Naive thymus-derived CD4-positive, alpha-beta T cell (primary cell): ENCODE data around the gene PAX3. TPM values are rescaled to one million over a fixed set of nuclear protein-coding genes. Genes with fewer than 3 reads are reported as not detected.

Experiments used
- ATAC-seq: fragments of 150-1000 bp; cut with Tn5 transposase; 2 replicates; pipeline ENCODE4 v1.10.0; 2021; ENCODE audit warnings: mild to moderate bottlenecking, moderate library complexity
- CTCF ChIA-PET: fragments of 350-600 bp; sonication (Branson Sonifier 250); formaldehyde crosslinking; loops from one replicate; lab custom pipeline; 2021; ENCODE audit warnings: antibody characterized with exemption; lab: Charles Lee
- POLR2A ChIA-PET: fragments of 350-600 bp; sonication (Branson Sonifier 250); formaldehyde crosslinking; loops from one replicate; lab custom pipeline; 2021; ENCODE audit warnings: antibody characterized with exemption, inconsistent platforms; lab: Charles Lee
- DNase-seq, 9 donors: peaks; one replicate each; pipeline versions ENCODE4 v3.0.0 to v3.0.0-alpha.2; 2020 to 2022; ENCODE audit warnings: mixed read lengths in 1 of 9
- H3K27ac ChIP-seq: one replicate; pipeline ENCODE4 v1.7.0; 2013; ENCODE audit warnings: mild to moderate bottlenecking, low read depth, low read length, moderate library complexity
- H3K27me3 ChIP-seq, 2 donors: one replicate each; pipeline ENCODE4 v1.7.0; 2013; ENCODE audit warnings: low read length in 2 of 2, mild to moderate bottlenecking in 2 of 2, moderate library complexity in 2 of 2; ENCODE audit not compliant: control insufficient read depth in 2 of 2, insufficient read depth in 2 of 2
- H3K36me3 ChIP-seq, 3 experiments: 1 replicate in 2 of 3; 2 replicates in 1 of 3; pipeline ENCODE4 v1.7.0; 2013; ENCODE audit warnings: low read length in 3 of 3, mild to moderate bottlenecking in 3 of 3, moderate library complexity in 1 of 3; ENCODE audit not compliant: insufficient read depth in 3 of 3, control insufficient read depth in 2 of 3
- H3K4me1 ChIP-seq, 2 donors: one replicate each; pipeline ENCODE4 v1.7.0; 2013; ENCODE audit warnings: low read length in 2 of 2, mild to moderate bottlenecking in 2 of 2, moderate library complexity in 1 of 2; ENCODE audit not compliant: control insufficient read depth in 2 of 2, insufficient read depth in 2 of 2
- H3K4me3 ChIP-seq: 2 replicates; pipeline ENCODE4 v1.7.0; 2013; ENCODE audit warnings: mild to moderate bottlenecking, low read length
- H3K9me3 ChIP-seq, 3 experiments: 1 replicate in 2 of 3; 2 replicates in 1 of 3; pipeline ENCODE4 v1.7.0; 2013; ENCODE audit warnings: low read length in 3 of 3; ENCODE audit not compliant: control insufficient read depth in 2 of 3
- H3K27ac Mint-ChIP-seq, 9 donors: one replicate each; pipeline ENCODE4 v1.8.0; 2020 to 2022; ENCODE audit warnings: mixed read lengths in 9 of 9, mild to moderate bottlenecking in 8 of 9, moderate library complexity in 5 of 9, inconsistent platforms in 2 of 9
- H3K27me3 Mint-ChIP-seq, 5 donors: one replicate each; pipeline ENCODE4 v1.8.0; 2021 to 2022; ENCODE audit warnings: mixed read lengths in 5 of 5, mild to moderate bottlenecking in 1 of 5
- H3K36me3 Mint-ChIP-seq, 5 donors: one replicate each; pipeline ENCODE4 v1.8.0; 2020 to 2022; ENCODE audit warnings: mixed read lengths in 5 of 5, mild to moderate bottlenecking in 3 of 5, inconsistent platforms in 1 of 5
- H3K4me1 Mint-ChIP-seq, 7 donors: one replicate each; pipeline ENCODE4 v1.8.0; 2020 to 2022; ENCODE audit warnings: mixed read lengths in 7 of 7, mild to moderate bottlenecking in 3 of 7, inconsistent platforms in 1 of 7
- H3K4me3 Mint-ChIP-seq, 10 donors: one replicate each; pipeline ENCODE4 v1.8.0; 2020 to 2022; ENCODE audit warnings: mild to moderate bottlenecking in 10 of 10, mixed read lengths in 10 of 10, moderate library complexity in 6 of 10, inconsistent platforms in 2 of 10
- H3K9me3 Mint-ChIP-seq, 11 donors: one replicate each; pipeline ENCODE4 v1.8.0; 2020 to 2022; ENCODE audit warnings: mixed read lengths in 11 of 11, mild to moderate bottlenecking in 4 of 11, inconsistent platforms in 1 of 11, moderate library complexity in 1 of 11
- intact Hi-C, 2 donors: fragments of 100-400 bp; cut with micrococcal nuclease; formaldehyde crosslinking; loops; one replicate each; pipeline ENCODE4 v1.15.1; 2023
- polyA plus RNA-seq, 2 donors: library from polyadenylated mRNA; unstranded; fragments of 300-500 nt; fragmentation: Illumina TruSeq; gene quantifications; one replicate each; pipeline ENCODE4 v1.2.3, GENCODE V29; 2021
- total RNA-seq, 6 experiments: library from RNA in 5 of 6; stranded (reverse) in 5 of 6; gene quantifications; 1 replicate in 5 of 6; 2 replicates in 1 of 6; pipeline ENCODE4 v1.2.3 and lab custom pipeline; 2021 to 2026

Gene PAX3
- total and polyA plus RNA-seq, 7 experiments from 2014 or later, result not detected

DNA sequence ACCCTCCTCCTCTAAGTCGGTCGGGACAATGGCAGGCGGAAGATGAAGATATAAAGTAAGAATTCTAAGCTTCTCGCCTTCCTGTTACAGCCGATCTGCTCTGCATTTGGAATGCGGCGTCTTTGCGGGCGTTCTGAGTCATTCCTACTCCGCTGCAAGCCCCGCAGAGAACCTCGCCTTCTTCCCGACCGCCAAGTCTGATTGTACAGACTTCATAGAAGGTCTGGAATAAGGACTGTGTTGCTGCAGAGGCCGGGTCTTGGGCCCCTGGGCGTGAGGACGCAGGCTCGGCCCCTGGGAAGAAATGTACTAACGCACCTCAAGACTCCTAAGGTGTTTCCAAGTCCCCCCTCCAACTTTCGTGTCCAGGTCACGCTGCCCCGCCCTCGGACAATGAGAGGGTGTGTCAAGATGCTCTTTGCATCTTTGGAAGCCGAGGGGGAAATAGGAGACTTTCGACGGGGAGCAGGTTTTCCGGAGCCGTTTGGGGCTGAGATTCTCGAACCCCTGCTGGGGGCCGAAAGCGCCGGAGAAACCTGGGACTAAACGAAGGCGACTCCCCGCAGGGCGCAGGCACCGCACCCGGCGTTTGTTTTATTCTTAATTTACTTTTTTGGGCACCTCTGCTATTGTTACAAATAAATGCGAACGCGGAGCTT, 12.7 kb upstream of the PAX3 start:
- ChIA-PET CTCF (no interaction called here), POLR2A (no interaction called here)
- intact Hi-C loops, result loop anchor here (2.0 to 10.0 kb wide), 2 partner anchors 15 to 113 kb away; partner anchors contain the start of gene SGPP2 (in 1 of the 2)
- Histone ChIP-seq H3K36me3 (no peaks in the 10 kb centered on the region), H3K4me3 (no peak overlapping the region), H3K27me3 (peaks cover 5 to 33% of the 10 kb centered on the region in 2 donors), H3K9me3 (no peaks in the 10 kb centered on the region), H3K27ac (no peak overlapping the region), H3K4me1 (peaks cover 0 to 5% of the 10 kb centered on the region in 2 donors)
- Mint-ChIP-seq H3K9me3 (peaks cover 0 to 22% (median 5%) of the 10 kb centered on the region in 11 donors), H3K4me3 (peak overlapping the region in 1 of 10 donors; percentile 18), H3K27ac (peak overlapping the region in 1 of 9 donors; percentile 2), H3K4me1 (peaks cover 7 to 17% (median 9%) of the 10 kb centered on the region in 7 donors), H3K27me3 (peaks cover 93 to 99% (median 95%) of the 10 kb centered on the region in 5 donors), H3K36me3 (peaks cover 0 to 9% (median 3%) of the 10 kb centered on the region in 5 donors)
- ATAC-seq (no peak), DNase-seq (no peak)

DNA sequence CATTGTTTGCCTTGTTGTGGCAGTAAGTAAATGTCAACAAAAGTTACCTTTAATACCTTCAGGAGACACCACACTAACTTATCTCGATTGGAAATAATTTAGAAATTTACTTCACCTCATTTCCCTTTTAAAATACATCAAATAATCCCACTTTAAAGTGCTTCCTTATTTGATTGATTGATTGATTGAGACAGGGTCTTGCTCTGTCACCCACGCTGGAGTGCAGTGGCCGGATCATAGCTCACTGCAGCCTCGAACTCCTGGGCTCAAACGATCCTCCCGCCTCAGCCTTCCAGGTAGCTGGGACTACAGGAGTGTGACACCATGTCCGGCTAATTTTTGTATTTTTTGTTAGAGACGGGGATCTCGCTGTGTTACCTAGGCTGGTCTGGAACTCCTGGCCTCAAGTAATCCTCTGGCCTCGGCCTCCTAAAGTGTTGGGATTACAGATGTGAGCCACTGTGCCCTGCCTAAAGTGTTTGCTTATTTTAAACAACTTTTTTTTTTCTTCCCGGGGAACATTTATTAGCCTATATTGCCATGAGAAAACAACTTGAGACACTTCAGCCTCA, 12.0 kb upstream of the PAX3 start:
- ATAC-seq (no peak), DNase-seq (no peak)
- intact Hi-C loops, result loop anchor here (2.0 to 10.0 kb wide), 2 partner anchors 14 to 114 kb away; partner anchors contain the start of gene SGPP2 (in 1 of the 2)
- H3K27me3 ChIP-seq, result peaks cover 5 to 33% of the 10 kb centered on the region in 2 donors
- H3K27ac Mint-ChIP-seq, result peak overlapping the region in 1 of 9 donors; percentile 2
- H3K36me3 Mint-ChIP-seq, result peaks cover 0 to 9% (median 3%) of the 10 kb centered on the region in 5 donors
- H3K4me1 Mint-ChIP-seq, result peaks cover 7 to 22% (median 13%) of the 10 kb centered on the region in 7 donors
- no peak overlapping the region for H3K27ac ChIP-seq
- ChIA-PET CTCF (no interaction called here), POLR2A (no interaction called here)
- H3K4me3 Mint-ChIP-seq, result no peak overlapping the region
- H3K9me3 ChIP-seq, result no peaks in the 10 kb centered on the region
- peaks cover 0 to 22% (median 5%) of the 10 kb centered on the region in 11 donors for H3K9me3 Mint-ChIP-seq
- peaks cover 91 to 99% (median 95%) of the 10 kb centered on the region in 5 donors for H3K27me3 Mint-ChIP-seq
- H3K36me3 ChIP-seq, result no peaks in the 10 kb centered on the region
- peaks cover 0 to 8% of the 10 kb centered on the region in 2 donors for H3K4me1 ChIP-seq
- no peak overlapping the region for H3K4me3 ChIP-seq

DNA sequence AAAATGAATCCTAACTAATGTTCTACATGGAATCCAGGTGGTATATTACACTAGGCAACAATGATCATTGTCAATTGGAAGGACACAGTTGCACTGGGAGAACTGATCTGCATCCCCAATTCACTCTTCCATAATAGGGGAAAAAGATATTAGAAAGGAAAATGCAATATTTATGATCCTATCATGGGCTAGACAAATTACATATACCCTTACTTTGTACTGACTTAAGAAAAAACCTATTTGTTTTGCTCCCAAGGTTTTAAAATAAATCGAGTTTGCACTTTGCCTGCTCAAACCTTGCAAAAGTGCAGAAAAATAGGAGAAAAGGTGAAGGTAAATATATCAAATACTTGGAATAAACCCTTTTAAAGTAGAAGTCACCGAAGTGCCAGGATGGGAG, 11.0 kb upstream of the PAX3 start:
- ChIA-PET POLR2A (no interaction called here), CTCF (no interaction called here)
- Mint-ChIP-seq H3K4me1 (peaks cover 16 to 31% (median 21%) of the 10 kb centered on the region in 7 donors), H3K27ac (no peak overlapping the region), H3K27me3 (peaks cover 92 to 99% (median 94%) of the 10 kb centered on the region in 5 donors), H3K36me3 (peaks cover 0 to 12% (median 3%) of the 10 kb centered on the region in 5 donors), H3K4me3 (no peak overlapping the region), H3K9me3 (peaks cover 0 to 25% (median 5%) of the 10 kb centered on the region in 11 donors)
- Histone ChIP-seq H3K27ac (no peak overlapping the region), H3K9me3 (no peaks in the 10 kb centered on the region), H3K36me3 (no peaks in the 10 kb centered on the region), H3K4me3 (no peak overlapping the region), H3K27me3 (peaks cover 5 to 38% of the 10 kb centered on the region in 2 donors), H3K4me1 (peaks cover 0 to 11% of the 10 kb centered on the region in 2 donors)
- intact Hi-C loops, result loop anchor here (2.0 to 10.0 kb wide), 2 partner anchors 13 to 115 kb away; partner anchors contain the start of gene SGPP2 (in 1 of the 2)
- DNase-seq (no peak), ATAC-seq (no peak)

DNA sequence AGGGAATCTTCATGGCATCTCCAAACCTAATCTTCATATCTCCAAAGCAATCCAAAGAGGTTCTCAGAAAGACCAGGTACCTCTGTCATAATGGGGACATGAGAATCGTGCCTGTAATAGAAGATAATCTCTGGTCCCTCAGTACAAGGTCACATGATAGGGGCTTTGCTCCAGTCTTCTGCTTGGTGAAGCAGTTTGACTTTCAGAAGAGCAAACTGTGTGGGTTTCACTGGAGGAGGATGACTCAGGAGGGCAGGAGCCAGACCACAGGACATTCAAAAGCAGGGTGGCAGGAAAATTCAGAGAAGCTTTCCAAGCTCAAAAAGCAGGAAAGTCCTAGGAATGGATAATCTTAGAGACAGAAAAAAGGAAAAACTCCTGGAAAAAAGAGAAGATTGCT, 10.6 kb upstream of the PAX3 start:
- DNase-seq, result no peak
- Histone ChIP-seq H3K4me3 (no peak overlapping the region), H3K36me3 (no peaks in the 10 kb centered on the region), H3K27me3 (peaks cover 5 to 38% of the 10 kb centered on the region in 2 donors), H3K27ac (no peak overlapping the region), H3K4me1 (peaks cover 0 to 12% of the 10 kb centered on the region in 2 donors), H3K9me3 (no peaks in the 10 kb centered on the region)
- Mint-ChIP-seq H3K27me3 (peaks cover 92 to 99% (median 95%) of the 10 kb centered on the region in 5 donors), H3K4me3 (no peak overlapping the region), H3K9me3 (peaks cover 0 to 26% (median 5%) of the 10 kb centered on the region in 11 donors), H3K36me3 (peaks cover 0 to 13% (median 3%) of the 10 kb centered on the region in 5 donors), H3K27ac (no peak overlapping the region), H3K4me1 (peaks cover 18 to 35% (median 25%) of the 10 kb centered on the region in 7 donors)
- ChIA-PET CTCF (no interaction called here), POLR2A (no interaction called here)
- no peak for ATAC-seq
- intact Hi-C loops, result no loop called here

DNA sequence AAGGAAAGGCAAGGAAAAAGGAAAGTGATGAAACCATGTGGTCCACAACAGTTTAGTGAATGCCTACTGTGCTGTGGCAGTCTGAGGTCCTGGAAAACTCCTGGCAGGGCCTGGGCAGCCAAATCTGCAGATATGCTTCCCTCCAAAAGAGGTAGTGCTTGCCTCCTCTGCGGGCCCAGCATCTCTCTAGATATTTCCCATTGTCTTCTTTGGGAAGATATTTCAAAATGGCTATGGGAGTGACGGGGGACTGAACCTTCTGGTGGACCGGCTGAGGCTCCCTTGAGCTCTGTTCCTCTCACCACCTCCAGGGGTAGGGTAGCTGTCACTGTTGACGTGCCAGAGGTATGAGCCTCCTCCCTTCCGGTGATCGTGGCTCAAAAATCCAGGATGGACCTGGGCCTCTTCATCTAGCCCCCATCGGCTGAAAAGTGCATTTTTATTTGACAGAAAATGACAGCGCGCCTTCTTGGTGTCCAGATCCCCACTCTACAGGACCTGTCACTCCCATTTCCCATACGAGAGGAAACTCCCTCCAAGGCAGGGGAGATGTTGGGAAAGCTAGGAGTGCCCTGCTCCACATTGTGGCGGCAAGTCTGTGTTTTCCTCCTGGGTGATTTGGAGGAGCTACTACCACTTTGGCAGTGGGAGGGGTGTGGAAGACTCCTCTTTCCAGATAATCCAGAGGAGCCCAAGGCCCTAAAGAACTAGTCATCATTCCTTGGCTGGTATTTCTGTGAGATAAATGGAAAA, 9.4 kb upstream of the PAX3 start:
- ATAC-seq (no peak), DNase-seq (no peak)
- intact Hi-C loops, result no loop called here
- Histone ChIP-seq H3K36me3 (no peaks in the 10 kb centered on the region), H3K27ac (no peak overlapping the region), H3K4me3 (no peak overlapping the region), H3K27me3 (peaks cover 8 to 39% of the 10 kb centered on the region in 2 donors), H3K4me1 (peaks cover 0 to 12% of the 10 kb centered on the region in 2 donors), H3K9me3 (no peaks in the 10 kb centered on the region)
- H3K4me1 Mint-ChIP-seq, result peaks cover 19 to 44% (median 29%) of the 10 kb centered on the region in 7 donors
- no peak overlapping the region for H3K27ac Mint-ChIP-seq
- ChIA-PET POLR2A (no interaction called here), CTCF (no interaction called here)
- H3K4me3 Mint-ChIP-seq, result no peak overlapping the region
- H3K36me3 Mint-ChIP-seq, result peaks cover 0 to 15% (median 5%) of the 10 kb centered on the region in 5 donors
- H3K9me3 Mint-ChIP-seq, result peaks cover 0 to 29% (median 6%) of the 10 kb centered on the region in 11 donors
- peaks cover 93 to 99% (median 94%) of the 10 kb centered on the region in 5 donors for H3K27me3 Mint-ChIP-seq

DNA sequence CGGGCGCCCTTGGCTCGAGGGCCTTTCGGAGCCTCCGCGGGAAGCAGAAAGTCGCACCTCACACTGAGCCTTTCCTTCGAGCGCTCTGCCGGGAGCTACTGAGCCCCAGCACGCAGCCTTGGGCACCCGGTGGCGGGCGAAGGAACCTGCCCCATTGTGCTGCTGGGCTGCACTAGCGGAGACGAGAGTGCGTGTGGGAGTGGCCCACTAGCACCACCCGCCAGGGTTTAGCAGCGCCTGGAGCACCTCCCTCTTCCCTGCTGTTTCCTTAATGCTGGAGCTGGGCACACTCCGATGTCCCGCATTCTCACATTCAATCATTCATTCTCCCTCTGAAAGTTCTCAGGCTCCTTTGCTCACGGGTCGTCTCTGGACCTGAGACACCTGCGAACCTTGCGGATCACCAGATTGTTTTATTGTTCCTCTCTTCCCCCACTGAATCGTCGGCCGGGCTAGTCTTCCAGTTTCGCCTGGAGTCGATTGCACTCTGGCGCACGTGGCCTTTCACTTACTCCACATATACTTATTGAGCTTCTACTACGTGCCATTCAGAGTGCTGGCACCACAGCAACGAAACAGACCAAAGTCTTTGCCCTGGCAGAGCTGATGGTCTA, 8.5 kb upstream of the PAX3 start:
- Mint-ChIP-seq H3K27ac (peak overlapping the region in 1 of 9 donors; percentile 64), H3K4me1 (peaks cover 25 to 50% (median 37%) of the 10 kb centered on the region in 7 donors), H3K36me3 (peaks cover 0 to 23% (median 7%) of the 10 kb centered on the region in 5 donors), H3K27me3 (peaks cover 94 to 99% (median 94%) of the 10 kb centered on the region in 5 donors), H3K4me3 (peak overlapping the region in 6 of 10 donors; percentile 22 to 88 (median 48)), H3K9me3 (peaks cover 4 to 29% (median 9%) of the 10 kb centered on the region in 11 donors)
- ATAC-seq (no peak), DNase-seq (no peak)
- Histone ChIP-seq H3K4me3 (no peak overlapping the region), H3K36me3 (no peaks in the 10 kb centered on the region), H3K27me3 (peaks cover 9 to 42% of the 10 kb centered on the region in 2 donors), H3K27ac (no peak overlapping the region), H3K4me1 (peaks cover 0 to 12% of the 10 kb centered on the region in 2 donors), H3K9me3 (no peaks in the 10 kb centered on the region)
- ChIA-PET CTCF (interaction anchor here (0.6 kb wide), 1 partner anchor 10 kb away, joined by 3 read pairs; no protein-coding TSS in a partner anchor), POLR2A (no interaction called here)
- intact Hi-C loops, result no loop called here
